HCT116 (cell line): ENCODE measurements around the gene PUM1.

ENCODE experiments used
- CTCF ChIP-seq, 3 experiments: fragments of 200-600 bp in 1 of 3; sonication (generic) in 1 of 3; IDR thresholded peaks in 2 of 3; conservative IDR thresholded peaks in 1 of 3; 2 replicates each; pipeline ENCODE4 v1.5.1; 2012 to 2017; ENCODE audit warnings: low read depth in 2 of 3, low read length in 2 of 3, antibody characterized with exemption in 1 of 3, borderline replicate concordance in 1 of 3, control low read depth in 1 of 3, mild to moderate bottlenecking in 1 of 3, mixed read lengths in 1 of 3, mixed run types in 1 of 3, moderate library complexity in 1 of 3; ENCODE audit not compliant: insufficient read depth in 1 of 3
- POLR2A ChIP-seq: IDR thresholded peaks from 2 replicates; pipeline ENCODE4 v1.7.0; 2011; ENCODE audit warnings: borderline replicate concordance; ENCODE audit not compliant: insufficient read depth, insufficient read length; ENCODE audit errors: extremely low read depth
- SP1 ChIP-seq: IDR thresholded peaks from 2 replicates; pipeline ENCODE4 v1.6.1; 2012; ENCODE audit warnings: low read depth
- ZBTB33 ChIP-seq: IDR thresholded peaks from 2 replicates; pipeline ENCODE4 v1.6.1; 2011; ENCODE audit warnings: mild to moderate bottlenecking, low read length, moderate library complexity; ENCODE audit not compliant: insufficient replicate concordance; ENCODE audit errors: extremely low read depth
- ZNF274 ChIP-seq: fragments of 200-500 bp; sonication (Bioruptor generic); IDR thresholded peaks from 2 replicates; pipeline ENCODE4 v1.6.1; 2014; ENCODE audit warnings: mild to moderate bottlenecking, low read depth, low read length, inconsistent platforms

- TF ChIP-seq POLR2A (no peak), CTCF (IDR thresholded peaks at IDR 0.05 in 2 of 3, conservative IDR thresholded peaks at IDR 0.05 in 1 of 3; ENCODE audit: borderline replicate concordance in 1 of 3, insufficient read depth in 1 of 3, low read depth in 2 of 3, low read length in 2 of 3) (no peak), ZBTB33 (no peak), ZNF274 (no peak), SP1 (no peak)
Observed at GRCh38 chr1:31064111-31064717, 1.3 kb downstream of the PUM1 start.
